GM08714 (cell line): ENCODE measurements around the gene ESRRB.

ENCODE experiments used
- H3K4me3 ChIP-seq: fragments of 200-500 bp; sonication (Bioruptor generic); 2 replicates; pipeline ENCODE4 v1.5.1; 2014; ENCODE audit warnings: mild to moderate bottlenecking, low read length, inconsistent platforms
- ZNF274 ChIP-seq: IDR thresholded peaks from 2 replicates; pipeline ENCODE4 v1.6.1; 2012; ENCODE audit warnings: mild to moderate bottlenecking, low read depth, low read length

ESRRB gene

GRCh38 chr14:76343386-76343785, 32.6 kb upstream of the ESRRB start:
- no peak overlapping the region for H3K4me3 ChIP-seq
- TF ChIP-seq ZNF274, result no peak

DNA sequence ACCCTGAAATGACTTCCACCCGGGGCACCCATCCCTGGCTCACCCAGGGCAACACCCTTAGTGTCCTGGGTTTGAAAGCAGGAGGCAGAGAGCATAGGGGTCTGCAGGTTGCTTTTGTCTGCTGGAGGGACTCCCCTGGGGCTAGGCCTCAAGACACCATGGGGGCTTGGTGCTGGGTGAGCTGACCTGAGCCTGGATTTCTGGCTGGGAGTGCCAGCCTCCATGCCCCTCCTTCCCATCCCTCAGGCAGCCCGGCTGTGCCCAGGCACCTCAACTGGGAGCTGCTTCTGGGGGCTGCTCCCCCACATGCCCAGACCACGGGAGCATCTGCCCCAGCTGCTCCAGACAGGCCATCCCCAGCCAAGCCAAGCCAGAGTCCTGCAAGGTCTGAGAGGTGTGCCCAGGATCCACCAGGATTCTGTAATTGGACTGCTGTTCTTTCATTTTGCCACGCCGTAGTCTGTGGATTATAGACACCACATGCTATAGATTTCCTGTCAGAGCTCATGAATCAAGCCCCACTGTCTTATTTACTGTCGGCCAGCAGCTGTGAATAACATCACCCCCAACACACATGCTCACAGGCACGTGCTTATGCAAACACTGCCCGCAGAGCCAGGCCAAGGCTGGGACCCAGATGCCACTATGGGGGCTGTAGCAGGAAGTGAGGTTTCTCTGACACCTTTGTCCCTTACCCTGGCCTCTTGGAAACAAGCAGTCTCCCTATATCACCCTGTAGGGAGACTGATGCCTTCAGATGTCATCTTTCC, 29.4 kb upstream of the ESRRB start:
- H3K4me3 ChIP-seq, result no peak overlapping the region
- TF ChIP-seq ZNF274, result no peak

DNA sequence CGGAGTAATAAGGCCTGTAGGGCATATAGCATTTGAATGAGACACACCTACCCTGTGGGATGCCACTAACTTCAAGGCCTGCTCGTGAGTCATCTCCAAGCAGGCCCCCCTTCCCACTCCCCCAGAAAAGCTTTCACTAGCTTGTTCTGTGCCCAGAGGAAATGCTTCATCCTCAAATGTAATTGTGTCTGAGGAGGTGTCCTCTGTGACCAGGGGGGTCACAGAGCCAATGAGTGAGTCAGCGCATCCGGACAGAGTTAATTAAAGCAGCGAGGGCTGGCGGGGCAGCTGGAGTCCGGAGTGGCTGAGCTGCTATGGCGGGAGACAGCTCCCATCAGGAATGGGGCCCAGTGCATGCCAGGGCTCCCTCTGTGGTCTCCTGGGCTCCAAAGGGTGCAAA, 27.0 kb upstream of the ESRRB start:
- TF ChIP-seq ZNF274, result no peak
- no peak overlapping the region for H3K4me3 ChIP-seq

DNA sequence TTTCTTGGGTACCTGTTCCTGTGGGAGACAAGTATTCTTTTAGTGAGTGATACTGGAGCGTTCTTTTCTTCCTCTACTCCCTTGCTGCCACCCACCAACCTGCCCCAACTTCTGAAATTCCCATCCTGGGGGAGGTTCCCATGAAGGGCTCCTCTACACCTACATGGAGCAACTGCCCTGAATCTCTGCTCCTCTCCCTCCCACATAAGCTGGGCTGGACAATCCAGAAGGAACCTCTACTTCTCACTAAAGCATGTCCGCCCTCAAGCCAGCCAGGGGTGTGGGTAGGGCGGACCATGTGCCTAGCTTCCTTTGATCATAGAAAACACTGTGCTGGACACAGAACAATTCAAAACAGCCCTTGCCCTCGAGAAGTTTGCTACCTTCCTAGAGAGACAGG, 25.9 kb upstream of the ESRRB start:
- no peak overlapping the region for H3K4me3 ChIP-seq
- no peak for TF ChIP-seq ZNF274

- TF ChIP-seq ZNF274, result no peak
These were observed 25.3 kb upstream of the ESRRB start for GRCh38 chr14:76350671-76351070.

GRCh38 chr14:76351941-76352340, 24.0 kb upstream of the ESRRB start:
- TF ChIP-seq ZNF274, result no peak
- no peak overlapping the region for H3K4me3 ChIP-seq

More at GRCh38 chr14:76350671-76351070, 25.3 kb upstream of the ESRRB start:
- no peak overlapping the region for H3K4me3 ChIP-seq

- no peak overlapping the region for H3K4me3 ChIP-seq
- no peak for TF ChIP-seq ZNF274
These were observed 23.2 kb upstream of the ESRRB start for GRCh38 chr14:76352639-76353281.

- H3K4me3 ChIP-seq, result no peak overlapping the region
- TF ChIP-seq ZNF274, result no peak
These were observed 21.6 kb upstream of the ESRRB start for GRCh38 chr14:76354310-76354709.

DNA sequence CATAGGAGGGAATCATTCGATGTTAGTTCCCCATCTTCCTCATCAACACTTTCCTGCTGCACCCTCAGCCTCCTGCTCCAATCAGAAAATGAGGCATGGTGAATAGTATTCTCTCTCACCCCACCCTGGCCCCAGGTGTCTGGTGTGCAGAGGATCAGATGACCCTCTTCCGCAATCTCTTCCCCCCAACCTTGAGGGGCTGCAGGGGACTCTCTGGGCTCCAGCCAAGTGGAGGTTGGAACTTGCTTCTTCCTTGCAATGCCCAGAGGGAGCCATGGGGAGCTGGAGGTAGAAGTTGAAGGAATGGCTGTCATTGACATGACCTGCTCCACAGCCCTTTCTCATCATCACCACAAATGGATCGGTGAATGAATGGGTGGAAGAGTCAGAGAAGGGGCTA, 20.2 kb upstream of the ESRRB start:
- no peak for TF ChIP-seq ZNF274
- H3K4me3 ChIP-seq, result no peak overlapping the region

GRCh38 chr14:76371066-76371465, 4.9 kb upstream of the ESRRB start:
- H3K4me3 ChIP-seq, result no peak overlapping the region
- TF ChIP-seq ZNF274, result no peak

DNA sequence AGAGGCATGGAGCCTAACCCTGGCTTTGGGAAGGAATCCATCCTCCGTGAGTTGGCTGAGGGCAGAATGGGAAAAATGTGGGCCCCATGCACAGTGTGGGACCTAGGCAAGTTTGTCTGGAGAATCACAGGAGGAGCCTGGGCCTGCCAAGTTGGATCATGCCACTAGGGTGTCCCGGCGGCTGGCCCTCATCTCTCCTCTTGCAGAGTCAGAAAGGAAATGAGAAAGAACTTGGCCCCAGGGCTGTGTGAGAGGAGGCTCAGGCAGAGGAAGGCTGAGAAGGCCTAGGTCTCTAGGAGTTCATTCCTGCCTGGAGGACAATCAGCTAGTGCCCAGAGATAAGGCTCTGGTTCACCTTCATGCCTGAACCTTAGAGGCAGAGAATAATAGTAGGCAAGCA, 2.5 kb upstream of the ESRRB start:
- no peak overlapping the region for H3K4me3 ChIP-seq
- TF ChIP-seq ZNF274, result no peak

GRCh38 chr14:76375484-76375883, 453 bp upstream of the ESRRB start:
- H3K4me3 ChIP-seq, result no peak overlapping the region

GRCh38 chr14:76376409-76376877, 506 bp downstream of the ESRRB start:
- no peak for TF ChIP-seq ZNF274
- no peak overlapping the region for H3K4me3 ChIP-seq

More at GRCh38 chr14:76375484-76375883, 453 bp upstream of the ESRRB start:
- TF ChIP-seq ZNF274, result no peak

DNA sequence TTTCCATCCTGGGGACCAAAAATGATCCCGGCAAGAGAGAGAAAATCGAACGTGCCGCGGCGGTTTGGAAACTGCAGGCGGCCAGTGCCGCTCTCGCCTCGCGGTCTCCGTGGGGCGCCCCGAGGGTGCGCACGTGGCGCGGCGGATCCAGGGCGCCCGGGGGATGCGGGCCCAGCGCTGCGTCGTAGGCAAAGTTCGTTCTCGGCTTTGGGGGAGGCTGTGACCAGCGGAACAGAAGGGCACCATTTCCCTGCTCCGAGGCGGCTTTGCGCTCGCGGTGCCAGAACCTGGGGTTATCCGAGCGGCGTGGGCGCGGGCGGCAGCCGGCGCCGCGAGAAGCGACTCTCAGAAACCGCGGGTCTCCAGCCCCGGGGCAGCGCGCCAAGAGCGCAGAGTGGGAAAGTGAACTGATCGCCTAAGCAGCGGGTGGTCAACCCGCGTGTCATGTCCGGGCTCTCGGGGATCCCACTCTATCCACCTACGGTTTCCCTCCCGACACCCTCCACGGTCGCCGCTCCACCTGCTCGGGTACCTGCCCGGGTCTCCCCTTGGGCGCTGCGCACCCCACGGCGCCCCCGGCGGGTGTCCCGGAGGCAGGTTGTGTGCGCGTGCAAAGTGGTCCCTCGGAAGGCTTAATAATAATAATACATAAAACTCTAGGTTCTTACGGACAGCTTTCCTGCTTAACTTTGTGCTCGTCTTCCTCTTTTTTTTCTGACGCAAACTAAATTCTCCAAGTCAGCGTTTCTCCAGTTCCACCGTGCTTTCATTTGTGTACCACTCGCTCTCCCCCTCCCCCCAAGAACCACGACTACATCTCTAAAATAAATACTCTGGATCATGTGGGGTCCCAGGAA, 1.2 kb downstream of the ESRRB start:
- no peak for TF ChIP-seq ZNF274
- no peak overlapping the region; the same call in 1 of the 2 replicates for H3K4me3 ChIP-seq
